Measurements from ENCODE around the gene CRY1. TPM values are rescaled to one million over a fixed set of nuclear protein-coding genes. Genes with fewer than 3 reads are reported as not detected.
"Not testable (repeated sequence)": the region's sequence is repeated elsewhere in the genome, so short reads cannot be mapped to it uniquely, and the experiment has no call there.

Gene CRY1
- total RNA-seq, 6 experiments from 2014 or later = 7.5 to 12.5 (median 10.6) TPM

- 72% methylated on average over 2 of the region's 2 CpGs for whole genome bisulfite sequencing (ENCODE audit: insufficient coverage, low coverage, low lambda C conversion rate, missing lambda C conversion rate)
- Histone ChIP-seq H3K4me3 (no peak overlapping the region), H3K9me3 (no peaks in the 10 kb centered on the region), H3K4me1 (peaks cover 0 to 18% (median under 1%) of the 10 kb centered on the region in 4 donors), H3K27me3 (no peaks in the 10 kb centered on the region), H3K36me3 (no peaks in the 10 kb centered on the region), H3K27ac (no peak overlapping the region)
- DNase-seq = no peak
- TF ChIP-seq POLR2A (IDR thresholded peaks at IDR 0.05) (no peak), CTCF (IDR thresholded peaks at IDR 0.05) (peak; percentile 33 to 49 (median 39))
- intact Hi-C loops (cut with DNase I) = no loop called here
- ATAC-seq = peak in 3 of 4 donors; percentile 39 to 64 (median 50)
Measured at GRCh38 chr12:107079172-107080011, 14.0 kb downstream of the CRY1 start.

GRCh38 chr12:107073266-107073665 is 20.1 kb downstream of the CRY1 start:
- intact Hi-C loops (cut with DNase I); DNase-seq; H3K27ac ChIP-seq; H3K9me3 ChIP-seq; ATAC-seq; H3K36me3 ChIP-seq; H3K4me3 ChIP-seq; H3K4me1 ChIP-seq; H3K27me3 ChIP-seq: not testable (repeated sequence)
- 92% methylated on average over 5 of the region's 5 CpGs for WGBS (ENCODE audit: insufficient coverage, low coverage, low lambda C conversion rate, missing lambda C conversion rate)

- peaks cover 0 to 12% (median 0%) of the 10 kb centered on the region in 4 donors for H3K4me1 ChIP-seq
- H3K4me3 ChIP-seq = no peak overlapping the region
Measured at GRCh38 chr12:107066691-107067090, 26.7 kb downstream of the CRY1 start.

GRCh38 chr12:107064687-107065086 is 28.7 kb downstream of the CRY1 start:
- TF ChIP-seq POLR2A (IDR thresholded peaks at IDR 0.05) (no peak), CTCF (IDR thresholded peaks at IDR 0.05) (no peak)
- intact Hi-C loops (cut with DNase I) = no loop called here
- no peak for ATAC-seq

More at GRCh38 chr12:107066691-107067090, 26.7 kb downstream of the CRY1 start:
- 89% methylated on average over 4 of the region's 4 CpGs for WGBS (ENCODE audit: insufficient coverage, low coverage, low lambda C conversion rate, missing lambda C conversion rate)
- DNase-seq = no peak
- no peak overlapping the region for H3K27ac ChIP-seq
- intact Hi-C loops (cut with DNase I) = no loop called here
- ATAC-seq = no peak
- TF ChIP-seq CTCF (IDR thresholded peaks at IDR 0.05) (no peak), POLR2A (IDR thresholded peaks at IDR 0.05) (no peak)
- no peaks in the 10 kb centered on the region for H3K27me3 ChIP-seq
- H3K9me3 ChIP-seq = no peaks in the 10 kb centered on the region
- no peaks in the 10 kb centered on the region for H3K36me3 ChIP-seq

GRCh38 chr12:107064243-107064642 is 29.1 kb downstream of the CRY1 start:
- TF ChIP-seq CTCF (IDR thresholded peaks at IDR 0.05) (no peak), POLR2A (IDR thresholded peaks at IDR 0.05) (no peak)
- no peaks in the 10 kb centered on the region for H3K9me3 ChIP-seq
- H3K27ac ChIP-seq = no peak overlapping the region
- H3K4me3 ChIP-seq = no peak overlapping the region
- WGBS (ENCODE audit: insufficient coverage, low coverage, low lambda C conversion rate, missing lambda C conversion rate) = 92% methylated on average over 1 of the region's 1 CpG
- H3K4me1 ChIP-seq = peaks cover 0 to 12% (median 0%) of the 10 kb centered on the region in 4 donors
- DNase-seq (no peak), ATAC-seq (no peak)
- H3K36me3 ChIP-seq = no peaks in the 10 kb centered on the region
- intact Hi-C loops (cut with DNase I) = no loop called here
- H3K27me3 ChIP-seq = no peaks in the 10 kb centered on the region

More at GRCh38 chr12:107064687-107065086, 28.7 kb downstream of the CRY1 start:
- no peak for DNase-seq
- Histone ChIP-seq H3K27me3 (no peaks in the 10 kb centered on the region), H3K27ac (no peak overlapping the region), H3K9me3 (no peaks in the 10 kb centered on the region), H3K4me1 (peaks cover 0 to 12% (median 0%) of the 10 kb centered on the region in 4 donors), H3K36me3 (no peaks in the 10 kb centered on the region), H3K4me3 (no peak overlapping the region)
